HCT116 (cell line): Measurements from ENCODE around the gene SIX5.

ENCODE experiments used
- CEBPB ChIP-seq: IDR thresholded peaks from 2 replicates; pipeline ENCODE4 v1.6.1; 2012; ENCODE audit warnings: low read depth
- CTCF ChIP-seq, 3 experiments: fragments of 200-600 bp in 1 of 3; sonication (generic) in 1 of 3; IDR thresholded peaks in 2 of 3; conservative IDR thresholded peaks in 1 of 3; 2 replicates each; pipeline ENCODE4 v1.5.1; 2012 to 2017; ENCODE audit warnings: low read depth in 2 of 3, low read length in 2 of 3, antibody characterized with exemption in 1 of 3, borderline replicate concordance in 1 of 3, control low read depth in 1 of 3, mild to moderate bottlenecking in 1 of 3, mixed read lengths in 1 of 3, mixed run types in 1 of 3, moderate library complexity in 1 of 3; ENCODE audit not compliant: insufficient read depth in 1 of 3
- EZH2 ChIP-seq: fragments of 200-600 bp; sonication (generic); IDR thresholded peaks from 2 replicates; pipeline ENCODE4 v1.6.1; 2017; ENCODE audit warnings: antibody characterized with exemption, mixed run types
- EZH2phosphoT487 ChIP-seq: fragments of 200-600 bp; IDR thresholded peaks from 2 replicates; pipeline ENCODE4 v1.6.1; 2018; ENCODE audit warnings: antibody characterized with exemption, borderline replicate concordance
- MAX ChIP-seq: IDR thresholded peaks from 2 replicates; pipeline ENCODE4 v1.6.1; 2012
- POLR2A ChIP-seq: IDR thresholded peaks from 2 replicates; pipeline ENCODE4 v1.7.0; 2011; ENCODE audit warnings: borderline replicate concordance; ENCODE audit not compliant: insufficient read depth, insufficient read length; ENCODE audit errors: extremely low read depth
- POLR2AphosphoS5 ChIP-seq: IDR thresholded peaks from 2 replicates; pipeline ENCODE4 v1.6.1; 2011; ENCODE audit warnings: mild to moderate bottlenecking, low read depth, low read length, moderate library complexity
- REST ChIP-seq: IDR thresholded peaks from 2 replicates; pipeline ENCODE4 v1.6.1; 2012; ENCODE audit warnings: low read depth
- SIN3A ChIP-seq: IDR thresholded peaks from 2 replicates; pipeline ENCODE4 v1.6.1; 2012; ENCODE audit warnings: low read depth
- SRF ChIP-seq: IDR thresholded peaks from 2 replicates; pipeline ENCODE4 v1.6.1; 2012; ENCODE audit warnings: low read depth
- TCF7L2 ChIP-seq: IDR thresholded peaks from 2 replicates; pipeline ENCODE4 v1.7.0; 2011; ENCODE audit warnings: borderline replicate concordance, inconsistent platforms; ENCODE audit not compliant: insufficient read depth, insufficient read length; ENCODE audit errors: extremely low read depth
- ZFX ChIP-seq: fragments of 450-650 bp; IDR thresholded peaks from 2 replicates; pipeline ENCODE4 v1.6.1; 2017
- ZNF274 ChIP-seq: fragments of 200-500 bp; sonication (Bioruptor generic); IDR thresholded peaks from 2 replicates; pipeline ENCODE4 v1.6.1; 2014; ENCODE audit warnings: mild to moderate bottlenecking, low read depth, low read length, inconsistent platforms

DNA sequence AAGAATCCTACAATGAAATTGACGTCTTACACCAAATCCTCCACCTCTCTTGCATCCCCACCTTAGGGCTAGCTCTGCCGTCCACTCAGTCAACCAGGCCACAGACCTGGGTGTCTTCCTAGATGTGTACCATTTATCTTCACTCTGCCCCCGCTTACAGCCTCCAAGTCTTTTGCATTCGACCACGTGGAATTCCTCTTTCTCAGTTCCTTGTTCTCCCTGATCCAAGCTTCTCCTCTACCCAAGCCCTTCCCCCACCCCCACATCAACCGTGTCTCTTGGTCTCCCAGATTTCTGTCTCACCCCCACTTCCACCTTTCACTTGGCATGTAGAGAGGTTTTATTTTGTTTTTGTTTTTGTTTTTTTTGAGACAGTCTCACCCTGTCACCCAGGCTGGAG is 24.8 kb upstream of the SIX5 start:
- TF ChIP-seq POLR2AphosphoS5 (no peak), MAX (no peak), CEBPB (no peak), CTCF (IDR thresholded peaks at IDR 0.05 in 2 of 3, conservative IDR thresholded peaks at IDR 0.05 in 1 of 3; ENCODE audit: borderline replicate concordance in 1 of 3, insufficient read depth in 1 of 3, low read depth in 2 of 3, low read length in 2 of 3) (no peak), EZH2phosphoT487 (no peak), POLR2A (no peak), SIN3A (no peak), TCF7L2 (no peak), REST (no peak), EZH2 (no peak), ZNF274 (no peak), ZFX (no peak), SRF (no peak)
